Skin of body (tissue), 2 donors: Measurements from ENCODE around the gene SPRY4. TPM values are rescaled to one million over a fixed set of nuclear protein-coding genes. Genes with fewer than 3 reads are reported as not detected.
"Not testable (repeated sequence)": the region's sequence is repeated elsewhere in the genome, so short reads cannot be mapped to it uniquely, and the experiment has no call there.

Experiments used
- DNase-seq: peaks from one replicate; lab custom pipeline; 2025; lab: John Stamatoyannopoulos, UW
- total RNA-seq: library from RNA; depleted of rRNA; stranded (reverse); fragments of >200 nt; gene quantifications from one replicate; pipeline ENCODE4 v1.2.3, GENCODE V29; 2014

Gene SPRY4
- total RNA-seq, 1 donor from 2014 or later, result 8.9 TPM

DNA sequence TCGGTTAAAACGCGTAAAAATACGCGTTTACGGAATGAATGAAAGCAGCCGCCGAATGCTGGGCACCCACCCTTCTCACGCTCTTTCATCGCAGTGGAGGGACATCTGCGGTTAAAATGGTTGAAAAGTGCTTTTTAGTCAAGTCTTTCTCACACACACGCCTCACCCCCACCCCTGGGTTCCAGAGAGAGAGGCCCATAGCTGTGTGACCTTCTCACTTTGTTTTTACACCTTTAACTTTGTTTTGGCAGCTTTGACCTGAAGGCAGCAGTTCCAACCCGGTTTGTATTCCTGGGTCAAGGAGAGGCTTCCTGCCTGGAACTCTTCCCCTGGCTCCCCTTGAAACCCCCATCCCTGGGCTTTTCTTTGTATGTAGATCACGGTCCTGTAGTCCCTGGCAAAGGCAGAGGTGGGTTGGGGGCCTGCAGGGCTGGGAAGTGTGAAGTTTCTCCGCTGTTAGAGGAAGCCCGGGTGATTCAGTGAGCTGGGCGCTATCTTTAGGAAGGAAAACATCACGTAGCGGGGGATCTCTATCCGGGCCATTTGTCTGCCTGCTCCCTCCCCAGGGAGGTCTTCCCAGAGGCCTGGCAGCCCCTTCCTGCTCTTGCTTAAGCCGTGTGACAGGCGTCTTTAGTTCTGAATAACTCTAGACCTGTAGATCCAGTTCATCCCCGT is 29.6 kb downstream of the SPRY4 start:
- DNase-seq, result no peak

DNA sequence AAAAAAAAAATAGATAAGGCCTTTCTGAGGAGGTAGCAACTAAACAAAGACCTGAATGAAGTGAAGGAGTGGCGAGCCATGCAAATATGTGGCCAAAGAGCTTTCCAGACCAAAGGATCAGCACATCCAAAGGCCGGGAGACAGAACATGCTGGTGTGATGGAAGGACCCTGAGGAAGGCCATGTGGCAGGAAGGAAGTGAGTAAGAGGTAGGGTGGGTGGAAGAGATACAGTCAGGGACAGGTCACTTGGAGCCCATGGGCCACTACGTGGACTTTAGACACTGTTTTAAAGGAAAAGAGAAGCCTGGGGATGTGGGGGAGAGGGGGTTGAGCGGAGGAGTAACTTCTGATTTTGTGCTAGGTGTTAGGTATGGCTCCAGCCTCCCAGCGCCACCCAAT is 31.3 kb downstream of the SPRY4 start:
- no peak for DNase-seq

DNA sequence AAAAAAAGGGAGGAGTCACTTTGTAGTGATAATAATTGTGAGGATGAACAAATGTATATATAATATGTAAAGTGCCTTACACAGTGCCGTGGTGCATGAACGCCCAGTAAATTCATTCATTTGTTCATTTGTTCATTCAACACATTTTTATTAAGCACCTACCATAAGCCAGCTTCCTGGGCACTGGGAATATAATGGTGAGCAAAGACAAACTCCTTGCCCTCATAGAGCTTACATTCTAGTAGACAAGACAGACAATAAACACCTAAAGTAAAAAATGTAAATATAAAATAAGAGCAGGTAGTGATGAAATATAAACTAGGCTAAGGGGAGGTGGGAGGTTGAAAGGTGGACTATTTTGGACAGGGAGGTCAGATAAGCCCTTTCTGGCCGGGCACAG is 32.0 kb downstream of the SPRY4 start:
- no peak for DNase-seq

DNA sequence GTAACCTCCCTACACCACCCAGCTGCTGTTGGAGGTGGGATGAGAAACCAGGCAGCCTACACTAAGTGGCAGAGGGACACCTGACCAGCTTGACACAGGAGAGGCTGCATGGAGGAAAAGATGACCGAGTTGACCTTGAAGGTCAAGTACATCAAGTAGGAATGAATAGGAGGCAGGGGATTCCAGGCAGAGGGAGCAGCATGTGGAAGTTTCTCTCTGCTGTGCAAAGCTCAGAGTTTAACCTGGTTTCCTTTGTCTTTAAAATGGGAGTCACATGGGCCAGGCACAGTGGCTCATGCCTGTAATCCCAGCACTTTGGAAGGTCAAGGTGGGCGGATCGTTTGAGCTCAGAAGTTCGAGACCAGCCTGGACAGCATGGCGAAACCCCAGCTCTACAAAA is 32.6 kb downstream of the SPRY4 start:
- DNase-seq, result no peak

DNA sequence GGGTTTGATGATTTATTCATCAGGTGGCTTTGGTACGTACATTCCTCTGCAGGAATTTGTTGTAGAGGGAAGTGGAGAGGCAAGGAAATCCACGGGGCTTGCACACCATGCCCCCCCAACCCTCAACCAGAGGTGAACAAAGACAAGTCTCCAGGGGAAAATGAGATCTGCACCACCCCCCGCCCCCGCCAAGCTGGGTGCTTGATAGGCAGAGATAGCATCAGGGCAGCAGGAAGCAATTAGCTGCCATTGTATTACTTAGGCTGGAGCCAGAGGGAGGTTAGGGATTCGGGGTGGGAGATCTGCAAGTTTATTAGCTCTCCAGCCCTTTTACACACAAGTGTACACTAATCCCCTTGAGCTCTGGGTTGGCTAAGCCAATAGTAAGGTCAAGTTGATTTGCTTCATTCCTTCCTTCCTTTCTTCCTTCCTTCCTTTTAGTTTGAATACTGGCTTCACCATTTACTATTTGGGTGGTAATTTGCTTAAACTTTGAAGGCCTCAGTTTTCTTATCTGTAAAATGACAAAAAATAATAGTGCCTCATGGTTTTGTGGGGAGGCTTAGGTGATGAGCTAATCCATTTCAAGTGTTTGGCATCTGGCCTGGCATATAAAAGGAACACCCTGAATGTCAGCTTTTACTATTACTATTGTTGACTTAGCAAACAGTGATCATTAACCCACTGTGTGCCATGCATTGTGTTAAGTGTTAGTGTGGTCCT is 34.1 kb downstream of the SPRY4 start:
- DNase-seq, result no peak

DNA sequence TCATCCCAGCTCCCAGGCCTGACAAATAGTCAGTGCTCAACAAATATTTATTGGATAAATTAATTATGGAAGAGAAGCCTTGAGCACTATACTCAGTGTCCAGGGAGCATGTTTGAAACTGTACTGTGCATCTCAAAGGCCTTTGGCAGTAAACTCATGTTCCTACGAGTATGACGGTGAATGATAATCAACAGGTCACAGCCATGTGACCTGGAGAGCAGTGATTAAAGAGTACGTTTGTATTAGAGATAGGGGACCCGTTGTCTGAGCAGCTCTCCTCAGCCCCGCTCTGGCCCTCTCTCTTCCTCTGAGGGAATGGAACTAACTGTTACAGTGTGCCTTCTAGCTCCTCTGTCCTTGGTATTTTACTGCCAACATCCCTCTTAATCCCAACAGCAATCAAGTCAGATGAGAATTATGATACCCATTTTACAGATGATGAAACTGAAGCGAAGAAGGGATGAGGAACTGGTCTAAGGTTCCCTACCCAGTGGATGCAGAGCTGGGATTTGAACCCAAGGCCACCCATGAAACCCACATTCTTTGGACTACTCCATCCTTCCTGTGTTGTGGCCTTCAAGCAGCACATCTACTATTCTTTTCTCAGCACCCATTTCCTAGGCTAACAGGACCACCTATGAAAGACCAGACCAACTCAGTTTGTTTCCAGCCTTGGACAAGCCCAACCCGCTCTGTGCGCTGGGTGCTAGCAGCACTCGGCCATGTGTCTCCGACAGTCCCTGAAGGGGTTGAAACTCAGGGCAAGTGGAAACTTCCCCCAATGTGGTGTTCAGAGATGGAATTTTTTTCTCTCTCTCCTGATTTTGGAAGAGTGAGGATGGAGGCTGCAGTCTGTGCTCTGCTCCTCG is 34.9 kb downstream of the SPRY4 start:
- DNase-seq, result peak; percentile 32

DNA sequence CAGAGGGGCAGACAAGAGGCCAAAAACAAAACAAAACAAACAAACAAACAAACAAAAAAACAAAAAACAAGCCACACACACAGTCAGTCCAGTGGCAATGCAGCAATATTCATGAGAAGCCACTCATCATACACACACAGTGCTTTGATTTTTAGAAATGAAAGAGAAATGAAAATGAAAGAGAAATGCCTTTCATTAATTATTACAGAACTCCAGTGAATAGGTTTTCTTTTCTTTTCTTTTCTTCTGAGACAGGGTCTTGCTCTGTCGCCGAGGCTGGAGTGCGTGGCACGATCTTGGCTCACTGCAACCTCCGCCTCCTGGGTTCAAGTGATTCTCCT is 36.9 kb downstream of the SPRY4 start:
- no peak for DNase-seq

DNA sequence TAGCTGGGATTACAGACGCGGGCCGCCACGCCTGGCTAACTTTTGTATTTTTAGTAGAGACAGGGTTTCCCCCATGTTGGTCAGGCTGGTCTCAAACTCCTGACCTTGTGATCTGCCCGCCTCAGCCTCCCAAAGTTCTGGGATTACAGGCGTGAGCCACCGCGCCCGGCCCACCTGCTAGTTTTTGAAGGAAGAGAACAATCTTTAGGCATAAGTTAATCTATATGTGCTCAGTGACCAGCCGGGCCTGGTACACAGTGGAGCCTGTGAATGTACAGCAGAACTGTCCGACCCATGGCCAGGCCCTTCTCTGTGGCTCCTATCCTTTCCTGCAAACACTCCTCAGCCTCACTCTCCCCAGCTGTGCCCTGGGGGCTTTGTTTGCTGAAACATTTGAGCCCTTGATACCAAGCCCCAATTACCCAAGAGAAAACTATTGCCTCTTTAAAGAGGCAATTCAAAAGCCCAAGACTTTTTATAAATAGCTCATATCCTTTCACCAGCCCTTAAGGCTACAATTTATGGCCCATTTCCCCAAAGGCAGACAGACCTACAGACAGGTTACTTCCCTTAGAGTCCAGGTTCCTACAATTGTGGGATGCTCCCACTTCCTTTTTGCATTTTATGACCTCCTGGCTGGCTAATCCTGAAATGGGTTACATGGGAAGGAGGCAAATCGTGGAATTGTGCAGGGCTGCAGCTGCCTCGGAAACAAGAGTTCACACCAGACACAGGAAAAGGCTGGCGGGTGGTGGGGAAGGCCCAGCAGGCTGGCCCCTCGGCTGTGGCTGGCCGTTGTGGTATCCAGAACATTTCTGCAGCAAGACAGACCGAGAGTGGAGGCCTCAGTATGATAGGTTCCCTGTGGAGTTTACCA is 37.5 kb downstream of the SPRY4 start:
- DNase-seq, result no peak

DNA sequence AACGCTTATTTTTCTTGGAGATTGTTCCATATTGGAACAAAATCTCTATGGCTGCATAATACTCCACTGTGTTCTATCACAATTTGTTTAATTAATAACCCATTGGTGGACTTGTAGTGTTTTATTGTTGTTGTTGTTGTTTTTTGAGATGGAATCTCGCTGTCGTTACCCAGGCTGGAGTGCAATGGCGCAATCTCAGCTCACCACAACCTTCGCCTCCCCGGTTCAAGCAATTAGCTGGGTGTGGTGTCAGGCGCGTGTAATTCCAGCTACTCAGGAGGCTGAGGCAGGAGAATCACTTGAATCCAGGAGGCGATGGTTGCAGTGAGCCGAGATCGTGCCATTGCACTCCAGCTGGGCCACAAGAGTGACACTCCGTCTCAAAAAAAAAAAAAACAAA is 38.7 kb downstream of the SPRY4 start:
- no peak for DNase-seq

DNA sequence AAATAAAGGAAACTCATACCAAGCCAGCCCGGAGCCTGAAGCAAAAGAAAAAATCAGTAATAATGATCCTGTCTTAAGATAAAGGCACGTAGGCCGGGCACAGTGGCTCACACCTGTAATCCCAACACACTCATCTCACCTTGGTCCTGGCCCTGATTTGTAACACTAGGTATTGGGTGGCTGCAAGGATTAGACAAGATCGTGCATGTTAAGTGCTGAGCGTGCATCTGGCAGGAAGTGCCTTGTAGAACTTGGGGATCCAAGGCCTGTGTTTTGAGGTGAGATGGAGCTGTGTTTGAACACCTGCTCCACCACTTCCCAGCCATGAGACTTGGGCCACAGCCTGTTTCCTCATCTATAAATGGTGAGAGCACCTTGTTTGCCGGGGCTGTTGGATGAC is 41.5 kb downstream of the SPRY4 start:
- DNase-seq, result no peak

DNA sequence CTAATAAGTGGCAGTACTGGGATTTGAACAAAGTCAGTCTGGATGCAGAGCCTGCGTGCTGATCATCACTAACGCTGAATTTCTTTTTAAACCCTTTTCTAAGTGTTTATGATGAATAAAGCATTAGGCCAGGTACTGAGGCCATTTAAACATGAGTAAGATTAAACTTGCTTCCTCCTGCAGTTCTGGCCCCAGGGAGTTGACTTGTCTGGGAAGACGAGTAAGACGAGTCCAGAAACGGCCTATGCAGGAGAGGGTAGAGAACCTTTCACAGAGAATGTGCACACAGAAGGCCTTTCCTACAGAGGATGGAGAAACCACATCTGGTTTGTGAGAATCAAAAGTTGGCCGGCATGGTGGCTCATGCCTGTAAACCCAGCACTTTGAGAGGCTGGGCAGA is 42.9 kb downstream of the SPRY4 start:
- no peak for DNase-seq

DNA sequence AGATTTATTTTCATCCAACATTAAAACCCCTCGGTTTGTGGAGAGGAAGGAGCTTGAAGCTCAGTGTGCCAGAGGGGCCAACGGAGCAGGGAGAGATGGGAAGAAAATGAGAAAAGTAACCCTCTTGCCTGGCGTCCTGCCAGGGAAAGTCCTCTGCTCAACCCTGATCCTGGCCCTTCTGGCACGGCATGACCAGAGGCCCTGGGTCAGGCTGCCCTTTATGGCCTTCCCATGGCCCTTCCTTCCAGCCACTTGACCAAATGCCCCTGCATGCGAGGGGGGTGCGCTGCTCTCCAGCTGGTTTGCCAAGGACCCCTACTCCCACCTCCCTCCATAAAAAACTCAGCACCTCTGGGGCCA is 43.8 kb downstream of the SPRY4 start:
- DNase-seq, result no peak

DNA sequence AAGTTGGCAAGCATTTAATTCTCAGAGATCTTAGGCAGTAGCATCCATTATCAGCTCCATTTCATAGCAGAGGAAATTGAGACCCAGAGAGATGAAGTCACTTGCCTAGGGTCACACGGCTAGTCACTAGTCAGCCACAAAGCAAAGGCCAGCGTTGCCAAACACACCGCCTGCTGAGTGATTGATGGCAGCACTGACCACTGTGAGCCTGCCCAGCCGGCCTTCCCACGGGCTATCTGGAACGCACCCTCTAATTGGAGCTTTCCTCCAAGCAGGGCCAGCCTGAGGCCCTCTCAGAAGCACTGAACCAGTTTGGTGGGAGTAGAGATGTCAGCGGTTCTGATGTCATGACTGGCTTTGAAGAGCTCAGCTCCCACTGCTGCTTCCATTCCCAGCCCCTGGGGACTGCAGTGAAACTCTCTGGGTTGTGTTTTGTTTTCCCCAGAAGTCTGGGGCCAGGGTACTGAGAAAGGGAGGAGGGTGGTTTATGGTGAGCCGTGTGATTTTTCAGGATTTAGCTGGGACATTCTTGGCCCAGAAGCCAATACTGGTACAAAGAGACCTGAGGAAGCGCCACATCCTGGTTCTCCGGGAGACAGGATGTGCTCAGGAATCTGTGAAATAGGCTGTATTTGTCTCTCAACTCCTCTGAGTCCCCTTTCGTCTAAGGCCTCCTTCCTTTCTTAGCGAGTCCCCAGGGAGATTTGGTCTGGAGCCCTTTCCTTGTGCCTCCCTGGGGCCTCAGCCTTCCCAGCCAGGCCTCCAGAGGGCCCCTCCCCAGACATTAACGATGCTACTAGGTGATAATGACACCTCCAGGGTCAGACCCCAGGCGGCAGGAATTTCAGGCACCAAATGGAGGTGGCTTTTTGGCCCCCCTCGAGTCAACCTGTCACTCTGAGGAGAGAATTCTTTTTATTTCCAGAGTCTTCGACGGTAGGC is 44.5 kb downstream of the SPRY4 start:
- peak; percentile 42 for DNase-seq

DNA sequence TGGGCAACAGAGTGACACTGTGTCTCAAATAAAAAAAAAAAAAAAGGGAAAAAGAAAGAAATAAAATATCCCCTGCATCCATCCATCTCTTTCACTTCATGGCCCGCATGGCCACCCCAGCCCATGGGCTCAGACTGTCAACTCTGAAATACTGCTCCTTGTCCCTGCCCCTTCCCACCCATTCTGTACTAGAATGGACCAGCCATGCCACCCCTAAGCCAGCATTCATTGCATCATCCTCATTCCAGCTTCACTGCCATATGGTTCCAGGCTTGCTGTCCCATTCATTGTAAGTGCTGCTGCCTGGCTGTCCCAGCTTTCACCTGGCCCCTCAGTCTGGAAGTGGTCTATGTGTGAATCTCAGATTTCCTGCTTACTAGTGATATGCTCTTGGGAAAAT is 46.2 kb downstream of the SPRY4 start:
- DNase-seq, result no peak

DNA sequence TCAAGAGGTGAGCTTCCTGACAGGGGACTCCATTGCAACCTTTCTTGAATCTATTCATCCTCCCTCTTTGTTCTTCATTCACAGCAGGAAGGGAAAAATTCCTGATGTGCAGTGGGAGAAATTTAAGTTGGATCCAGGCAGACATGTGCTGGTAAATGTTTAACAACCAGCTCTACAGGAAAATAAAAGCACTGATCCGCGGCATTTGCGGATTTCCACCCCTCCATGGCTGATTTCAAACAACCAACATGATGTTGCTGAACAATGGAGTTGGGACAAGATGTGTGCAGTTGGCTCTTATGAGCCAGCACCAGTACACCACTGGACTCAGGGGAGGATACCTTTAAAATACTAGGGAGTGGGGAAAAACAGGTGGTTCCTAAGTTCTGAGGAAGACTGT is 47.0 kb downstream of the SPRY4 start:
- DNase-seq, result no peak

DNA sequence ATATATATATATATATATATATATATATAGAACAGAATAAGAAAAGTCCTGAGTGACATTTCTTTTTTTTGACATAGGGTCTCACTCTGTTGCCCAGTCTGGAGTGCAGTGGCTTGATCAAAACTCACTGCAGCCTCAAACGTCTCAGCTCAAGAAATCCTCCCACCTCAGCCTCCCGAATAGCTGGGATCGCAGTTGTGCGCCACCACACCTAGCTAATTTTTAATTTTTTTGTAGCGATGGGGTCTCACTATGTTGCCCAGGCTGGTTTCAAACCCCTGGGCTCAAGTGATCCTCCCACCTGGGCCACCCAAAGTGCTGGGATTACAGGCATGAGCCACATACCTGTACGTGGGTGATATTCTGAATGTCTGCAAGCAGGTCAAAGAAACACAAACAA is 48.3 kb downstream of the SPRY4 start:
- no peak for DNase-seq

DNA sequence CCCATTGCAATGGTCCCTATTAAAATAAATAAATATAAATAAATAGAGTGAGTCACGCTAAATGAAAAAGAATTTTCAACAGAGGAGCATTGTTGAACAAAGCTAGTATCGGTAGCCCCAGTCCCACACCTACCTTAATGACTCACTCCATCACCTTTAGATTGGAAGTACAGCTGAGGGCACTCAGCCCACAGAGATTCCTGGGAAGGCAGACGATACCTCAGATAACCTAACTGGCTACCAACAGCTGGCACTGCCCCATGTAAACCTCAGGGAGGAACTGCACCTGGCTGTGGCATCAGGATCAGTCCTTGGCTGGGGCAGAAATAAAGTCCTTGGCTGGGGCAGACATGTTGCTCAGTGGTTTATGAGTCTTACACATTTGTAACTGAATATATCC is 49.3 kb downstream of the SPRY4 start:
- no peak for DNase-seq

DNA sequence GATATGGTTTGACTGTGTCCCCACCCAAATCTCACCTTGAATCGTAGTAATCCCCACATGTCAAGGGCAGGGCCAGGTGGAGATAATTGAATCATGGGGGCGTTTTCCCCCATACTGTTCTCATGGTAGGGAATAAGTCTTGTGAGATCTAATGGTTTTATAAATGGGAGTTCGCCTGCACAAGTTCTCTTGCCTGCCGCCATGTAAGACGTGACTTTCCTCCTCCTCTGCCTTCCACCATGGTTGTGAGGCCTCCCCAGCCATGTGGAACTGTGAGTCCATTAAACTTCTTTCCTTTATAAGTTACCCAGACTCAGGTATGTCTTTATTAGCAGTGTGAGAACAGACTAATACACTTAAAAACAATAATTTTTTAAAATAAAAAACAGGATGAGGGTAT is 52.2 kb downstream of the SPRY4 start:
- DNase-seq, result not testable (repeated sequence)

DNA sequence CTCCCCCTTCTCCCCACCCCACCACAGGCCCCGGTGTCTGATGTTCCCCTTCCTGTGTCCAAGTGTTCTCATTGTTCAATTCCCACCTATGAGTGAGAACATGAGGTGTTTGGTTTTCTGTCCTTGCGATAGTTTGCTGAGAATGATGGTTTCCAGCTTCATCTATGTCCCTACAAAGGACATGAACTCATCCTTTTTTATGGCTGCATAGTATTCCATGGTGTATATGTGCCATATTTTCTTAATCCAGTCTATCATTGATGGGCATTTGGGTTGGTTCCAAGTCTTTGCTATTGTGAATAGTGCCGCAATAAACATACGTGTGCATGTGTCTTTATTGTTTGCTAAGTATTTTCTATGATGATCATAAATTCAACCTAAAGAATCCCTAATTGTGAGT is 60.7 kb downstream of the SPRY4 start:
- DNase-seq, result not testable (repeated sequence)

DNA sequence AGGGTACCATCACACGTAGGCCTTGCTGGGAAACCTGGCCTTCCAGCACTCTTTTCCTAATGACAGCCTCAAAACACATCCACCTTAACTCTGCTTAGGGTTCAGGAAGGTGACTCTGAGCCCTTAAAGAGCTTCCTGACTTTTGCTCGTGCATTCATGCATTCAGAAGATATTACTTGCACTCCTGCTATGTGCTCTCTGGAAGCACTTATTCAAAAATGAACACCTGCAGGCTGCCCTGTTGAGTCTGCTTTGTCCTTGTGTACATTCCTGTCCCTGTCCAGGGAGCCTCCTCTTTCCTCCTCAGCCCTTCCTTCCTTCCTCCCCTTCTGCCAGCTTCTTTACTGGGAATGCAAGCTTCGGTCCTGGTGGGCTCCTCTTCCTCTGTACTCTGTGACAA is 61.5 kb downstream of the SPRY4 start:
- DNase-seq, result no peak
